Transverse colon (tissue), 4 donors: ENCODE data around the gene CORO2A. TPM values are rescaled to one million over a fixed set of nuclear protein-coding genes. Genes with fewer than 3 reads are reported as not detected.

Source experiments
- DNase-seq: peaks from one replicate; pipeline ENCODE4 v3.0.0-alpha.2; 2019
- H3K27ac ChIP-seq, 4 donors: fragments of 200-600 bp; sonication (generic); 2 replicates each; pipeline ENCODE4 v1.5.1; 2016 to 2018; ENCODE audit warnings: inconsistent platforms in 4 of 4
- H3K27me3 ChIP-seq: fragments of 200-600 bp; sonication (generic); 2 replicates; pipeline ENCODE4 v1.5.1; 2017; ENCODE audit warnings: inconsistent platforms
- H3K36me3 ChIP-seq, 4 donors: fragments of 200-600 bp; sonication (generic); 2 replicates each; pipeline ENCODE4 v1.5.1; 2017 to 2019; ENCODE audit warnings: inconsistent platforms in 4 of 4
- H3K4me1 ChIP-seq, 4 donors: fragments of 200-600 bp; sonication (generic); 2 replicates each; pipeline ENCODE4 v1.5.1; 2017 to 2020; ENCODE audit warnings: inconsistent platforms in 4 of 4
- H3K4me3 ChIP-seq, 4 donors: fragments of 200-600 bp; sonication (generic); 1 replicate in 1 of 4; 2 replicates in 3 of 4; pipeline versions ENCODE4 v1.5.1 to v1.6.1; 2017 to 2019; ENCODE audit warnings: inconsistent platforms in 4 of 4
- H3K9me3 ChIP-seq, 2 donors: fragments of 200-600 bp; sonication (generic); 2 replicates each; pipeline ENCODE4 v1.5.1; 2017 to 2019; ENCODE audit warnings: inconsistent platforms in 2 of 2
- EP300 ChIP-seq: sonication (generic); formaldehyde crosslinking; IDR thresholded peaks from one replicate; pipeline ENCODE4 v1.6.1; 2017; ENCODE audit warnings: antibody characterized with exemption, low read depth
- POLR2A ChIP-seq: fragments of 450-650 bp; IDR thresholded peaks from one replicate; pipeline ENCODE4 v1.6.1; 2016; ENCODE audit warnings: antibody characterized with exemption, mild to moderate bottlenecking, moderate library complexity
- POLR2AphosphoS5 ChIP-seq, 3 donors: sonication (generic); formaldehyde crosslinking; IDR thresholded peaks; one replicate each; pipeline ENCODE4 v1.6.1; 2016; ENCODE audit warnings: antibody characterized with exemption in 3 of 3
- WGBS, 2 donors: methylation state at CpG; one replicate each; pipeline ENCODE4 v1.1.5; 2018; ENCODE audit warnings: low coverage in 1 of 2; 5-methylcytosine and 5-hydroxymethylcytosine counted together
- in situ Hi-C, 4 donors: fragments of 200-750 bp; cut with MboI; loops; one replicate each; pipeline versions ENCODE4 v1.15.0 to v1.15.1; 2017; ENCODE audit warnings: low sequenced_read_pairs in 3 of 4, low pct_ligation_motif_present in 1 of 4, low pct_unique_long_range_greater_than_20kb in 1 of 4
- intact Hi-C: fragments of 100-400 bp; cut with DNase I; formaldehyde crosslinking; loops from one replicate; pipeline ENCODE4 v1.15.1; 2023; ENCODE audit warnings: low total_unique reads
- total RNA-seq, 4 donors: library from RNA; depleted of rRNA; stranded (reverse); fragments of >200 nt; gene quantifications; one replicate each; pipeline ENCODE4 v1.1.0, GENCODE V29; 2016
- TF ChIP-seq, protein P1 (sequence below), 5 experiments: fragments of 200-600 bp in 3 of 5; fragments of 450-650 bp in 2 of 5; sonication (generic) in 3 of 5; IDR thresholded peaks; 1 replicate in 2 of 5; 2 replicates in 3 of 5; pipeline ENCODE4 v1.5.1; 2016 to 2017; ENCODE audit warnings: antibody characterized with exemption in 5 of 5, inconsistent platforms in 3 of 5, mild to moderate bottlenecking in 2 of 5, moderate library complexity in 1 of 5

Gene CORO2A
- total RNA-seq, 4 donors from 2014 or later: 10.0 to 59.1 (median 47.1) TPM

DNA sequence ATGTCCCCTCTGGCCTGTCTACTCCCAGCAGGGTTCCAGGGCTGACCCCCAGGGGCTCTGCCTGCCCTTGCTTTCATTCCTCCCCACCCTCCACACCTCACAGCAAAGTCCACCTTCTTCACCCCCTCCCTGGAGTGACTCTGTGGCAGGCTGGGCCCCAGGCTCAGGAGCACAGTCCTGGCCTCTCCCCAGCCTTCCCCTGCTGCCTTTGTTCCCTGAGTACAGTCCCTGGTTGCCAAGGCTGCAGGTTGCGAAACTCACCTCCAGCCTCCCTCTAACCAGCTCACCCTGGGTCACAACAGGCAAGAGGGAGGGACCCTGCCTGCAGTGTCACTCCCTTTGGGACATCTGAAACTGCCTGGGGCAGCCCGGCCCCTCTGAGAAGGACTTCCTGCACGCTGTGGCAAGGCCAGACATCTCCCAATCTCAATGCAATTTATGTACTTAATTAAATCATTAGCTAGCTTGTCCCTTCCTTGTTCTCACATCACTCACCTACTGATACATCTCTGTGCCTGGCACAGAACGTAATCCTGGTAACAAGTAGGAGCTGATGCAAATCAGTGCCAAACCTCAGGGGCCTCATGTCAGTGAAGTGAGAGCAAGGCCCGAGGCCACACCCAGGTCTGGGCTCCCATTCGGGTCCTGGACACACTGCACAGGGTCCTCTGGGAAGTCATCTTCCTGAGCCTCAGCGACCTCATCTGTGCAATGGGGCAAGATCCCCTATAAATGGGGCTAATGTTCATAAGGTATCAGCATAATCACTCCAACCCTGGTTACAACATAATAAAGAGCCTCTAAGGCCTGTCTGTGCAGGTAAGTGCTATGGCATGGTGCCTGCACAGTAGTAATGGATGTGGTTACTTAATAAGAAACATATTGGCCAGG is 46.1 kb downstream of the CORO2A start:
- intact Hi-C loops (no loop called here), in situ Hi-C loops (no loop called here)
- Histone ChIP-seq H3K4me3 (no peak overlapping the region), H3K9me3 (no peaks in the 10 kb centered on the region), H3K27me3 (no peaks in the 10 kb centered on the region), H3K36me3 (no peaks in the 10 kb centered on the region), H3K4me1 (peaks cover 28 to 52% (median 37%) of the 10 kb centered on the region in 4 donors), H3K27ac (peak overlapping the region; percentile 83 to 91 (median 85))
- 40% methylated on average over 7 of the region's 7 CpGs; no CpG with 5 or more reads in 1 of the 2 donors for WGBS, 2 donors
- peak; percentile 91 for DNase-seq
- TF ChIP-seq POLR2AphosphoS5 (IDR thresholded peaks at IDR 0.05) (peak; percentile 20 to 80 (median 69)), POLR2A (peak; percentile 58)
- TF ChIP-seq, protein P1, sequence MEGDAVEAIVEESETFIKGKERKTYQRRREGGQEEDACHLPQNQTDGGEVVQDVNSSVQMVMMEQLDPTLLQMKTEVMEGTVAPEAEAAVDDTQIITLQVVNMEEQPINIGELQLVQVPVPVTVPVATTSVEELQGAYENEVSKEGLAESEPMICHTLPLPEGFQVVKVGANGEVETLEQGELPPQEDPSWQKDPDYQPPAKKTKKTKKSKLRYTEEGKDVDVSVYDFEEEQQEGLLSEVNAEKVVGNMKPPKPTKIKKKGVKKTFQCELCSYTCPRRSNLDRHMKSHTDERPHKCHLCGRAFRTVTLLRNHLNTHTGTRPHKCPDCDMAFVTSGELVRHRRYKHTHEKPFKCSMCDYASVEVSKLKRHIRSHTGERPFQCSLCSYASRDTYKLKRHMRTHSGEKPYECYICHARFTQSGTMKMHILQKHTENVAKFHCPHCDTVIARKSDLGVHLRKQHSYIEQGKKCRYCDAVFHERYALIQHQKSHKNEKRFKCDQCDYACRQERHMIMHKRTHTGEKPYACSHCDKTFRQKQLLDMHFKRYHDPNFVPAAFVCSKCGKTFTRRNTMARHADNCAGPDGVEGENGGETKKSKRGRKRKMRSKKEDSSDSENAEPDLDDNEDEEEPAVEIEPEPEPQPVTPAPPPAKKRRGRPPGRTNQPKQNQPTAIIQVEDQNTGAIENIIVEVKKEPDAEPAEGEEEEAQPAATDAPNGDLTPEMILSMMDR (IDR thresholded peaks at IDR 0.05): no peak

- Histone ChIP-seq H3K27me3 (no peaks in the 10 kb centered on the region), H3K4me1 (peaks cover 28 to 52% (median 37%) of the 10 kb centered on the region in 4 donors), H3K36me3 (no peaks in the 10 kb centered on the region), H3K9me3 (no peaks in the 10 kb centered on the region), H3K4me3 (no peak overlapping the region), H3K27ac (peak overlapping the region; percentile 83 to 91 (median 85))
- intact Hi-C loops: no loop called here
- 93% methylated on average over 3 of the region's 3 CpGs; no CpG with 5 or more reads in 1 of the 2 donors for WGBS, 2 donors
- in situ Hi-C loops: no loop called here
- TF ChIP-seq EP300 (no peak), POLR2AphosphoS5 (IDR thresholded peaks at IDR 0.05) (no peak), POLR2A (no peak)
- TF ChIP-seq, protein P1 (IDR thresholded peaks at IDR 0.05): no peak
- no peak for DNase-seq
Measured at GRCh38 chr9:98144631-98145030, 47.8 kb downstream of the CORO2A start.

- Histone ChIP-seq H3K27me3 (no peaks in the 10 kb centered on the region), H3K4me3 (no peak overlapping the region), H3K4me1 (peaks cover 28 to 52% (median 37%) of the 10 kb centered on the region in 4 donors), H3K9me3 (no peaks in the 10 kb centered on the region), H3K36me3 (no peaks in the 10 kb centered on the region), H3K27ac (peak overlapping the region; percentile 83 to 91 (median 85))
- intact Hi-C loops (no loop called here), in situ Hi-C loops (no loop called here)
- peak; percentile 74 for DNase-seq
- WGBS, 2 donors: 67 to 73% methylated on average over 3 to 4 of the region's 4 CpGs
- TF ChIP-seq, protein P1 (IDR thresholded peaks at IDR 0.05): no peak
- TF ChIP-seq POLR2AphosphoS5 (IDR thresholded peaks at IDR 0.05) (no peak), EP300 (no peak), POLR2A (no peak)
Measured at GRCh38 chr9:98144076-98144475, 48.4 kb downstream of the CORO2A start.

DNA sequence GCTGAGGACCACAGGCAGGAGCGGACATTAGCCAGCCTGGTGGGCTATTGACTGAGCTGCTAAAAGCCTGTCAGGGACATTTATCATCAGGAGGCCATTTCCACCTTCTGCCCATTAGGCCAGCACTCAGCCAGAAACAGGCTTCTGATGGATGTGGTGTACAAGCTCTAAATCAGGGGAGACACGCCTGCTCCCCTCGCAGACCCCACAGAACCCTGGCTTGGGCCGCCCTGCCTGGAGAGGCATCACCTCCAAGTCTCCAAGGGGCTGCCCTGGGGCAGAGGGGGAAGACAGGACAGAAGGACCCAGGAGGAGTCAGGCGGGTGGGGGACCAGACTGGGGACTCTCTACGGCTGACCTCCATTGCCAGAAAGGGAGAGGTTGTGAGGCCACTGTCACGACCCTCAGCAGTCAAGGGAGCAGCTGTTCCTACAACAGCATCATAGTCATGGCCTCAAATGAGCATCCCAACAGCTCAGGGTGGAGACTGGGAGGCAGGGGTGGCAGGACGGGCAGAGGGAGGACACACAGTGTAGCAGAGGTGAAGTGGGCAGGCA is 49.4 kb downstream of the CORO2A start:
- 65% methylated on average over 8 of the region's 8 CpGs; no CpG with 5 or more reads in 1 of the 2 donors for WGBS, 2 donors
- Histone ChIP-seq H3K4me3 (no peak overlapping the region), H3K9me3 (no peaks in the 10 kb centered on the region), H3K4me1 (peaks cover 28 to 52% (median 37%) of the 10 kb centered on the region in 4 donors), H3K36me3 (no peaks in the 10 kb centered on the region), H3K27ac (peak overlapping the region; percentile 83 to 91 (median 85)), H3K27me3 (no peaks in the 10 kb centered on the region)
- intact Hi-C loops (no loop called here), in situ Hi-C loops (no loop called here)
- DNase-seq: peak; percentile 6
- no peak for TF ChIP-seq POLR2AphosphoS5 (IDR thresholded peaks at IDR 0.05)
- TF ChIP-seq, protein P1 (IDR thresholded peaks at IDR 0.05): no peak
- no peak for TF ChIP-seq EP300
- TF ChIP-seq POLR2A: no peak
